B cell (primary cell): ENCODE data around the gene CEP350. TPM values are rescaled to one million over a fixed set of nuclear protein-coding genes. Genes with fewer than 3 reads are reported as not detected.

Experiments used
- ATAC-seq: fragments of 200-7000 bp; cut with Tn5 transposase; one replicate; pipeline ENCODE4 v1.10.0; 2021; ENCODE audit warnings: low read depth, mild to moderate bottlenecking, moderate number of reproducible peaks, moderate library complexity
- CTCF ChIA-PET: fragments of 350-600 bp; sonication (Branson Sonifier 250); formaldehyde crosslinking; loops from one replicate; lab custom pipeline; 2021; ENCODE audit warnings: antibody characterized with exemption, inconsistent platforms; lab: Charles Lee
- POLR2A ChIA-PET: fragments of 350-600 bp; sonication (Branson Sonifier 250); formaldehyde crosslinking; loops from one replicate; lab custom pipeline; 2021; ENCODE audit warnings: antibody characterized with exemption; lab: Charles Lee
- DNase-seq: peaks from one replicate; pipeline ENCODE4 v3.0.0; 2013
- H2AFZ ChIP-seq: 2 replicates; pipeline ENCODE4 v1.6.1; 2012; ENCODE audit warnings: mild to moderate bottlenecking, low read depth, low read length; ENCODE audit not compliant: insufficient read depth, poor library complexity, severe bottlenecking
- H3K27ac ChIP-seq, 2 donors: 1 replicate in 1 of 2; 2 replicates in 1 of 2; pipeline ENCODE4 v1.5.1; 2012 to 2013; ENCODE audit warnings: low read length in 2 of 2, mild to moderate bottlenecking in 2 of 2, moderate library complexity in 1 of 2
- H3K27me3 ChIP-seq, 4 experiments: fragments of 200-600 bp in 1 of 4; sonication (generic) in 1 of 4; replicated peaks in 1 of 4; 1 replicate in 2 of 4; 2 replicates in 2 of 4; pipeline versions ENCODE4 v1.6.1 to v1.7.0; 2013 to 2016; ENCODE audit warnings: low read length in 3 of 4, mild to moderate bottlenecking in 2 of 4, mixed read lengths in 1 of 4, moderate library complexity in 1 of 4; ENCODE audit not compliant: insufficient read depth in 4 of 4, control insufficient read depth in 3 of 4; ENCODE audit errors: control extremely low read depth in 1 of 4
- H3K36me3 ChIP-seq, 2 experiments: replicated peaks in 1 of 2; 1 replicate in 1 of 2; 2 replicates in 1 of 2; pipeline versions ENCODE4 v1.6.1 to v1.7.1; 2013; ENCODE audit warnings: low read length in 1 of 2; ENCODE audit not compliant: insufficient read depth in 2 of 2, control insufficient read depth in 1 of 2; ENCODE audit errors: control extremely low read depth in 1 of 2, extremely low read depth in 1 of 2
- H3K4me1 ChIP-seq, 2 donors: fragments of 200-600 bp in 1 of 2; sonication (generic) in 1 of 2; 1 replicate in 1 of 2; 2 replicates in 1 of 2; pipeline versions ENCODE4 v1.5.1 to v1.6.1; 2013 to 2017; ENCODE audit warnings: low read length in 2 of 2; ENCODE audit not compliant: control insufficient read depth in 2 of 2, insufficient read depth in 2 of 2
- H3K4me2 ChIP-seq: replicated peaks from 2 replicates; pipeline ENCODE3; 2012; ENCODE audit warnings: mild to moderate bottlenecking, low read depth, low read length; ENCODE audit not compliant: poor library complexity, severe bottlenecking
- H3K4me3 ChIP-seq, 5 experiments: fragments of 200-600 bp in 1 of 5; sonication (generic) in 1 of 5; 1 replicate in 3 of 5; 2 replicates in 2 of 5; pipeline versions ENCODE4 v1.5.1 to v1.7.0; 2011 to 2016; ENCODE audit warnings: low read length in 4 of 5, mild to moderate bottlenecking in 4 of 5, low read depth in 2 of 5, control low read depth in 1 of 5, moderate library complexity in 1 of 5; ENCODE audit not compliant: insufficient read depth in 1 of 5; ENCODE audit errors: control extremely low read depth in 1 of 5, extremely low read depth in 1 of 5
- H3K79me2 ChIP-seq: fragments of 200-600 bp; sonication (generic); one replicate; pipeline ENCODE4 v1.6.0; 2016; ENCODE audit warnings: low read length; ENCODE audit not compliant: control insufficient read depth, insufficient read depth
- H3K9ac ChIP-seq: fragments of 200-600 bp; sonication (generic); 2 replicates; pipeline ENCODE4 v1.6.1; 2017; ENCODE audit warnings: mild to moderate bottlenecking, low read length, moderate library complexity
- H3K9me3 ChIP-seq, 3 donors: one replicate each; pipeline versions ENCODE4 v1.6.1 to v1.7.1; 2013; ENCODE audit warnings: low read length in 2 of 3; ENCODE audit not compliant: control insufficient read depth in 2 of 3, insufficient read depth in 1 of 3; ENCODE audit errors: control extremely low read depth in 1 of 3
- H4K20me1 ChIP-seq: 2 replicates; pipeline ENCODE4 v1.6.0; 2012; ENCODE audit warnings: mild to moderate bottlenecking, low read length; ENCODE audit not compliant: insufficient read depth, control insufficient read depth, poor library complexity, severe bottlenecking
- H3K27ac Mint-ChIP-seq: one replicate; pipeline ENCODE4 v1.8.0; 2021; ENCODE audit warnings: mixed read lengths
- H3K27me3 Mint-ChIP-seq: one replicate; pipeline ENCODE4 v1.8.0; 2021; ENCODE audit warnings: mixed read lengths
- H3K4me1 Mint-ChIP-seq: one replicate; pipeline ENCODE4 v1.8.0; 2021; ENCODE audit warnings: mixed read lengths
- H3K4me3 Mint-ChIP-seq: one replicate; pipeline ENCODE4 v1.8.0; 2021; ENCODE audit warnings: mixed read lengths
- H3K9me3 Mint-ChIP-seq: one replicate; pipeline ENCODE4 v1.8.0; 2022; ENCODE audit warnings: mixed read lengths; ENCODE audit not compliant: insufficient read depth
- EZH2 ChIP-seq: IDR thresholded peaks from 2 replicates; pipeline ENCODE4 v1.6.1; 2012; ENCODE audit warnings: borderline replicate concordance, low read depth, mild to moderate bottlenecking, moderate library complexity, low read length; ENCODE audit not compliant: insufficient read depth, poor library complexity, severe bottlenecking
- WGBS: methylation state at CpG from one replicate; pipeline ENCODE4 v1.1.5; 2013; ENCODE audit warnings: missing lambda C conversion rate; ENCODE audit not compliant: insufficient coverage; 5-methylcytosine and 5-hydroxymethylcytosine counted together
- intact Hi-C: fragments of 100-400 bp; cut with micrococcal nuclease; formaldehyde crosslinking; loops from one replicate; pipeline ENCODE4 v1.10.0; 2022
- polyA plus RNA-seq: library from polyadenylated mRNA; depleted of rRNA; stranded (reverse); fragments of >200 nt; gene quantifications from 2 replicates; pipeline ENCODE4 v1.2.3, GENCODE V29; 2012
- total RNA-seq, 2 donors: library from RNA; stranded (reverse); fragments of 120-200 nt in 1 of 2; gene quantifications; 1 replicate in 1 of 2; 2 replicates in 1 of 2; pipeline versions ENCODE4 v1.2.3 to v1.2.4, GENCODE V29; 2013 to 2022
- TF ChIP-seq, protein P1 (sequence below): fragments of 200-600 bp; IDR thresholded peaks from one replicate; pipeline ENCODE4 v1.8.0; 2022; ENCODE audit warnings: antibody characterized with exemption, mild to moderate bottlenecking

CEP350 gene
- total and polyA plus RNA-seq, 2 donors (not counting 1 experiment from before 2014, with no cell fraction given) = 7.4 to 92.3 TPM

DNA sequence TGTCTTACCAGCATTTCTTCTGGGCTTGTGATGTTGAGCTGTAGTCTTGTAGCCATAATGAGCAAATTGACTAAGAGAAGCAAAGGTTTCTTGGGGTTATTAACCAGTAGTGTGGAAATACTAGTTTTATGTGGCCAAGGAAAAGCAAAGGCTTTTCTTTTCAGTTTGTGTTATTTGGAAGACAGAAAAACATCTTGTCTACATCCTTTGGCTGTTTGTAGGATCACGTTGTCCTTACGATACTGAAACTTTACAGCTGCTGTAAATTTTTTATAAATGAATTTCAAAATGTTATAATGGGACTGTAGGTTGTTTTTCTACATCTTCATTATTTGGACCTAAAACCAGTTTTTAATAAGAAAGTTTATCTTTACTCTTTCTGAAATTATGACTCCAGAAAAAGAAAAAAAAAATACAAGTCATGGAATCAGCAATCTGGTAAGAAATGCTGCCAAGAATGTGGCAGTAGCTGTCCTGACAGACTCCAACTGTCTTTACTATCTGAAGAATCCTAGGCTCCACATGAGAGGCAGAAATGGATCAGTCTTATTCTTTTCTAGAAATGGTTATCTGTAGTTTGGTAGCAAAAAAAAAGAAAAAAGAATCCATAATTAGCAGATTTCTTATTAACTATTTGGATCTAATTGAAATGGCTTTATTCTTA, 158.5 kb downstream of the CEP350 start:
- no CpG with 5 or more reads among the region's 2 CpGs for WGBS
- Mint-ChIP-seq H3K4me3 (no peak overlapping the region), H3K4me1 (no peaks in the 10 kb centered on the region), H3K27me3 (no peaks in the 10 kb centered on the region), H3K9me3 (no peaks in the 10 kb centered on the region), H3K27ac (no peak overlapping the region)
- Histone ChIP-seq H4K20me1 (no peaks in the 10 kb centered on the region), H3K27me3 (no peaks in the 10 kb centered on the region), H3K27ac (no peak overlapping the region), H3K79me2 (no peaks in the 10 kb centered on the region), H3K36me3 (peaks cover 18 to 29% of the 10 kb centered on the region in 2 experiments), H2AFZ (no peak overlapping the region), H3K4me2 (no peak overlapping the region), H3K4me1 (no peaks in the 10 kb centered on the region), H3K9ac (no peak overlapping the region), H3K9me3 (no peaks in the 10 kb centered on the region), H3K4me3 (no peak overlapping the region)
- intact Hi-C loops = no loop called here
- no peak for TF ChIP-seq EZH2
- TF ChIP-seq, protein P1, sequence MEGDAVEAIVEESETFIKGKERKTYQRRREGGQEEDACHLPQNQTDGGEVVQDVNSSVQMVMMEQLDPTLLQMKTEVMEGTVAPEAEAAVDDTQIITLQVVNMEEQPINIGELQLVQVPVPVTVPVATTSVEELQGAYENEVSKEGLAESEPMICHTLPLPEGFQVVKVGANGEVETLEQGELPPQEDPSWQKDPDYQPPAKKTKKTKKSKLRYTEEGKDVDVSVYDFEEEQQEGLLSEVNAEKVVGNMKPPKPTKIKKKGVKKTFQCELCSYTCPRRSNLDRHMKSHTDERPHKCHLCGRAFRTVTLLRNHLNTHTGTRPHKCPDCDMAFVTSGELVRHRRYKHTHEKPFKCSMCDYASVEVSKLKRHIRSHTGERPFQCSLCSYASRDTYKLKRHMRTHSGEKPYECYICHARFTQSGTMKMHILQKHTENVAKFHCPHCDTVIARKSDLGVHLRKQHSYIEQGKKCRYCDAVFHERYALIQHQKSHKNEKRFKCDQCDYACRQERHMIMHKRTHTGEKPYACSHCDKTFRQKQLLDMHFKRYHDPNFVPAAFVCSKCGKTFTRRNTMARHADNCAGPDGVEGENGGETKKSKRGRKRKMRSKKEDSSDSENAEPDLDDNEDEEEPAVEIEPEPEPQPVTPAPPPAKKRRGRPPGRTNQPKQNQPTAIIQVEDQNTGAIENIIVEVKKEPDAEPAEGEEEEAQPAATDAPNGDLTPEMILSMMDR = no peak
- DNase-seq (no peak), ATAC-seq (no peak)
- POLR2A ChIA-PET = no interaction called here
- CTCF ChIA-PET = no interaction called here

DNA sequence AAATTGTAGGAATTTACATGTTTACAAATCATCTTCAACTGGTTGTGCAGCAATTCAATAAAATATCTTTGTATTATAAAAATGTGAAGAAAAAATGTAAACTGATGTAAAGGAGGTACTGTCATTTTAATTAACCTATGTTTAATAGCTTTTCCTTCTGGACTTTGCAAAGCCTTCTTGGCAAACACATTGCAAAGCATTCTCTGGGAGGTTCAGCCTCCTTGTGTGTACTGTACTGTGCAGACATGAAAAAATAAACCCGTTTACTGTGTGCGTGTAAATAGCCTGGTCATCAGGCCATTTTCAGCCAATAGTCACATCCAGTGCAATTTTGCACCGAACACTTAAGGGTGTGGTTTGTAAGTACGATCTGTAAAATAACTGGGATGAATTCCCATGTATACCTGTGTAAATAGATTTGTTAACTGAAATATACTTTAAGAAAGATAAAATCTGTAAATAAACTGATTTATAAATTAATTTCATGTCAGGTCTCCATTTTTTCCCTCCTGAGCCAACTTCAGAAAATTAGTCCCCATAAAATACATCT, 159.9 kb downstream of the CEP350 start:
- Mint-ChIP-seq H3K27me3 (no peaks in the 10 kb centered on the region), H3K4me1 (no peaks in the 10 kb centered on the region), H3K27ac (no peak overlapping the region), H3K4me3 (no peak overlapping the region), H3K9me3 (no peaks in the 10 kb centered on the region)
- ChIA-PET POLR2A (interaction anchor here (0.5 kb wide), 1 partner anchor 8 kb away, joined by 4 read pairs; no protein-coding TSS in a partner anchor), CTCF (interaction anchor here (1.2 kb wide), 1 partner anchor 64 kb away, joined by 3 read pairs; no protein-coding TSS in a partner anchor)
- no peak overlapping the region for H2AFZ ChIP-seq
- 100% methylated on average over 1 of the region's 4 CpGs for WGBS
- H3K9ac ChIP-seq = no peak overlapping the region
- intact Hi-C loops = no loop called here
- no peaks in the 10 kb centered on the region for H3K79me2 ChIP-seq
- peaks cover 15 to 29% of the 10 kb centered on the region in 2 experiments for H3K36me3 ChIP-seq
- no peaks in the 10 kb centered on the region for H3K9me3 ChIP-seq
- ATAC-seq (no peak), DNase-seq (no peak)
- H3K4me1 ChIP-seq = no peaks in the 10 kb centered on the region
- no peak overlapping the region for H3K4me2 ChIP-seq
- H3K4me3 ChIP-seq = no peak overlapping the region
- H3K27me3 ChIP-seq = no peaks in the 10 kb centered on the region
- no peaks in the 10 kb centered on the region for H4K20me1 ChIP-seq
- TF ChIP-seq, protein P1 = no peak
- no peak for TF ChIP-seq EZH2
- H3K27ac ChIP-seq = no peak overlapping the region
